SKM-1 (cell line): ENCODE results near the gene TPI1.
A peak's percentile ranks its signal among the peaks of the same experiment; 100 is the strongest.

Experiments used
- DNase-seq: peaks from one replicate; lab custom pipeline; 2025; ENCODE audit not compliant: unreplicated experiment; lab: John Stamatoyannopoulos, UW

The TPI1 gene

GRCh38 chr12:6867413-6868210 lies at the start of gene TPI1:
TSS of gene TPI1 (plus strand) at chr12:6867531. CDS start at chr12:6867567, 36 bp downstream.
- peak; percentile 21 for DNase-seq

- DNase-seq = no peak
Observed at GRCh38 chr12:6817662-6818157, 49.6 kb upstream of the TPI1 start.

DNA sequence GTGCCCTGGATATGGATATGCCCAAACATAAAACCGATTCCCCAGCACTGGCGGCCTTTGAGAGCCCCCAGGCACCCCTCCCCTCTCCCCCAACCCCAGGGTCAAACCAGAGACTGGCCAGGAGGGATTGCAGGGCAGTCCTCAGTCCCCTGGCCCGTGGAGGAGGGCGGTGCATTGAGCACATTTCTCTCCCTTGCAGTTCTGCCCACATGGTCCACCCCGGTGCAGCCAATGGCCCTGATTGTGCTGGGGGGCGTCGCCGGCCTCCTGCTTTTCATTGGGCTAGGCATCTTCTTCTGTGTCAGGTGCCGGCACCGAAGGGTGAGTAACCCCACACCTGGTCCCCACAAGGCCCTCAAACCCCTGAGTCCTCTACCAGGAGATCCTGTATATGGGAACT lies 49.1 kb upstream of the TPI1 start:
- no peak for DNase-seq

DNA sequence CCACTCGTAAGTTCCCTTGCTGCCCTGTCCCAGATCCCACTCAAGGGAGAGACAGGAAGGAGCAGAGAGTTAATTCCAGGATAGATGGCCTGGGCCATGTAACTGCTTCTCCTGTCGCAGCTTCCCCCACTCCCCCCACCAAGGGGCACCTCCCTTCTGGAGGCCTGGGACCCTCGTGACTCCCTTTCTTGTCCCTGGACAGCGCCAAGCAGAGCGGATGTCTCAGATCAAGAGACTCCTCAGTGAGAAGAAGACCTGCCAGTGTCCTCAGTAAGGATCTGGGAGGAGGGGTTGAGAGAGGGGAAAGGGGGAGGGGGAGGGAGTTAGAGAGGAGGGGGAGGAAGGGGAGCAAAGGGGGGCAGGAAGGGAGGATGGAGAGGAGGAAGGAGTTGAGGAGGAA lies 48.7 kb upstream of the TPI1 start:
- DNase-seq = no peak

- no peak for DNase-seq
Observed at GRCh38 chr12:6819106-6820030, 48.0 kb upstream of the TPI1 start.

DNA sequence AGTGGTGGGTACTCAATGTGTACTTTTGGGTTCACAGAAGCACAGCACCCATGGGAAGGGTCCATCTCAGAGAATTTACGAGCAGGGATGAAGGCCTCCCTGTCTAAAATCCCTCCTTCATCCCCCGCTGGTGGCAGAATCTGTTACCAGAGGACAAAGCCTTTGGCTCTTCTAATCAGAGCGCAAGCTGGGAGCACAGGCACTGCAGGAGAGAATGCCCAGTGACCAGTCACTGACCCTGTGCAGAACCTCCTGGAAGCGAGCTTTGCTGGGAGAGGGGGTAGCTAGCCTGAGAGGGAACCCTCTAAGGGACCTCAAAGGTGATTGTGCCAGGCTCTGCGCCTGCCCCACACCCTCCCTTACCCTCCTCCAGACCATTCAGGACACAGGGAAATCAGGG lies 47.2 kb upstream of the TPI1 start:
- DNase-seq = no peak

DNA sequence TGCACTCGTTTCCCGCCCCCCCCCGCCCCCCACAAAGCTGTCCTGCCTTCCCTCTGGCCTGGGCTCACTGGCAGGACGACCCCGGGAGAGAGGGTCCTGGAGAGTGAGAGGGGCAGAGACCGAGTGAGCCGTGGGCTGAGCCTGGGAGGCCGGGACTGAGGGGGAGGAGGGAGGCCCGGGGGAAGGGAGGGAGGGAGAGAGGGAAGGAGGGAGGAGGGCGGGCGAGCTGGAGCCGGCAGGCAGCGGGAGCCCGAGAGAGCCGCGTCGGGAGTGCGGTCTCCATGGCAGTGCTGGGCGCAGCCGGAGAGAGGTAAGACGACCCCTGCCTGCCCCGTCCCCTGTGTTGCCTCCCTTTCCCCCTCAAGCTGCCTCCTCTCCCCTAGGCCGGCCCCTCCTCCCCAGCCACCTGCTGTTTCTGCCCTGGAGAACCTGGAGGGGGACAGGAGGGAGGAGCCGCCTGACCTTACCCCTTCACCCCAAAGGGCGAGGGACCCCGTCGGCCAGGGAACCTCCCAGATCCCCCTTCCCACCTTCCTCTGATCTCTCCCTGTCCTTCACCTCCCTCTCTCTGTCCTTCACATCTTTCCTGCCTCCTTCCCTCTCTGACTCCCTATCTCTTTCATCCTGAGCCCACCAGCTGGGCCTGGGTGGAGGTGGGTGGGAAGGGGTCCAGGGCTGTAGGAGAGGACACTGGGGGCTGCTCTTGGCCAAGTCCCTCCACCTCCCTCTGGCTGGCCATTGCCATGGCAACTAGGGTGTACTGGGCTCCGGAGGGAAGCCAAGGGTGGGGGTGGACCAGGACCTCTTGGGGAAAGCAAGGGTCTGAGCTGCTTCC lies 45.5 kb upstream of the TPI1 start, which contains the start of gene GPR162:
TSS of gene GPR162 (plus strand) at position 231 of the 835 bp plus-strand sequence. CDS start 2,078 bp downstream, outside the sequence.
- DNase-seq = no peak

- no peak for DNase-seq
Observed at GRCh38 chr12:6822426-6823135, 44.8 kb upstream of the TPI1 start.

DNA sequence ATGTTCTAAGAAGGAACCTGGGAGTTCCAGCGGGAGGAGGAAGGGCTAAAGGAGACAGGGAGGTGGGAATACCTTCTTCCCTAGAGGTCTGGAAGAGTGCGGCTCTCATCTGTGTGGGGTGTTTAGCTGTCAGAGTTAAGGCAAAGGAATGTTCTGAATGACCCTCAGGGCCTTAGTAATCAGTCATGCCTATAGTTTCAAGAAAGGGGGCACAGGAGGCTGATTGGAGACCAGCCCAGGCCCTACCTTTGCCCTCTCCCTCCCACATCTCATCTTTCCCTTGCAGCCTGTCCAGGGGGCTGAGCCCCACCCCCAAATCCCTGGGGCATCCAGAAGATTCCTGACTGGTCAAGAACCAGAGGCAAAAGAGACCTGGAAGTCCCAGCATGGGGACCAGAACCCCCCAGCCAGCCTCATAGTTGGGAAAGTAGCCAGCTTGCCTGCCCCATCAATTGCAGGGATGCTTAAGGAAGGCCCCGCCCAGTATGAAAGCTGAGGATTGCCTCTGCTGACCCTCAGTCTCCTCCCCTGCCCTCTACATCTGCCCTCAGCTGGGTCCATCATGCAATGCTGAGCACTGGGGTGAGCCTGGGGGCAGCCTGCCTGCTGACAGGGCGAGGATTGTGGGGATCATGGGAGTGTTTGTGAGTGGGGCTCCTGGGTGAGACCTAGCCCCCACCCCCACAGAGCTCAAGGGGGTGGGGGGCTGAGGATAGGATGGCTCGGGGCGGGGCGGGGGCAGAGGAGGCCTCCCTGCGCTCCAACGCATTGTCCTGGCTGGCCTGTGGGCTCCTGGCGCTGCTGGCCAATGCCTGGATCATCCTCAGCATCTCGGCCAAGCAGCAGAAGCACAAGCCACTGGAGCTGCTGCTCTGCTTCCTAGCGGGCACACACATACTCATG lies 43.9 kb upstream of the TPI1 start:
- DNase-seq = no peak

DNA sequence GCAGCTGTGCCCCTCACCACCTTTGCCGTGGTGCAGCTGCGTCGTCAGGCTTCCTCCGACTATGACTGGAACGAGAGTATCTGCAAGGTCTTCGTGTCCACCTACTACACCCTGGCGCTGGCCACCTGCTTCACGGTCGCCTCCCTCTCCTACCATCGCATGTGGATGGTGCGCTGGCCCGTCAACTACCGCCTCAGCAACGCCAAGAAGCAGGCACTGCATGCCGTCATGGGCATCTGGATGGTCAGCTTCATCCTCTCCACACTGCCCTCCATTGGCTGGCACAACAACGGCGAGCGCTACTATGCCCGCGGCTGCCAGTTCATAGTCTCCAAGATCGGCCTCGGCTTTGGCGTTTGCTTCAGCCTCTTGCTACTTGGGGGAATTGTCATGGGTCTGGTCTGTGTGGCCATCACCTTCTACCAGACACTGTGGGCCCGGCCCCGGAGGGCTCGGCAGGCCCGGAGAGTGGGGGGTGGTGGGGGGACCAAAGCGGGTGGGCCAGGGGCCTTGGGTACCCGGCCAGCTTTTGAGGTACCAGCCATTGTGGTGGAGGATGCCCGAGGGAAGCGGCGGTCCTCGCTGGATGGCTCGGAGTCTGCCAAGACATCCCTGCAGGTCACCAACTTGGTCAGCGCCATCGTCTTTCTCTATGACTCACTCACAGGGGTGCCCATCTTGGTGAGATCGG lies 43.1 kb upstream of the TPI1 start:
- DNase-seq = no peak

DNA sequence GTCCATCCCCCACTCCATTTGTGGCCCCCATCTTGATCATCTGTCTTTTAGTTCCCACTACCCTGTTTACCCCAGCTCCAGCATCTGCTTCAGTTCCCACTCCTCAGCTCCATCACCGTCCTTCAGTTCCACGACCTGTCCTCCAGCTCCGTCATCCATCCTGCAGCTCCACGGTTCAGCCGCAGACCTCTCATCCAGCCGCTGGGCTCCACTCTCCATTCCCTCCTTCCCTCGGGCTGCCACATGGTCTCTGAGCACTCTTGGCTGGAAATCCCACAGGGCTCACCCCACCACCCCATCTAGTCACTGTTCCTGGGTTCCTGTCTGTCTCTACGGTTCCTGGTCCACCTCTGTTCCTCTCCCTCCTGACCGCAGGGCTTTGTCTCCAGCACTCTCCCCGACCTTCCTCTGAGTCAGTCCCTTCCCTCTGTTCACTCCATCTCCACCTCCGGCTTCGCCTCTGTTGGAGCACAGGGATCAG lies 42.4 kb upstream of the TPI1 start:
- no peak for DNase-seq

DNA sequence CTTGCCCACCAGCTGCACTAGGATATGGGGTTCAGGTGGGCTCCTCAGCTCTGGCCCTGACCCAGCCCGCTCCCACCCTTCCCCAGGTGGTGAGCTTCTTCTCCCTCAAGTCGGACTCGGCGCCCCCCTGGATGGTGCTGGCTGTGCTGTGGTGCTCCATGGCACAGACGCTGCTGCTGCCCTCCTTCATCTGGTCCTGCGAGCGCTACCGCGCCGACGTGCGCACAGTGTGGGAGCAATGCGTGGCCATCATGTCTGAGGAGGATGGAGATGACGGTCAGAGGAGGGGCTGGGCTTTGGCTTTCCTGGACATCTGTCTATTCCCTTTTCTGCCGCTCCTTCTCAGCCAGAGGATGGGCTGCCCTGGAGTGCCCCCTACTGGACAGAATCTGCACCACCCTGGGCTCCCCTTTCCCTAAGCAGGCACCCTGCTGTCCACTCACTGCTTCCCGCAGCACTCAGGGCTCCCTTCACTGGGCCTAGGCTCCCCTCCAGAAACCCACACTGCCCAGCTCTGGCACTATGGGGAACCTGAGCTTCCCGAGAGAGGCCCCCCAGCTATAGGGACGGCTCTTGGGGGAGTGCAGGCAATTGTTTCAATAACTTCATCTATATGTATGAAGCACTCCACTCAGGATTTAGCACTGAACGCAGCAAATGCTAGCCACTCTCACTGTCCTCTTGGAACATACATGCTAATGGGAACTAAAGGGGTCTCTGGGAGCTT lies 41.8 kb upstream of the TPI1 start:
- DNase-seq = peak; percentile 21

GRCh38 chr12:6826125-6826733 lies 41.1 kb upstream of the TPI1 start:
- DNase-seq = no peak

GRCh38 chr12:6826734-6827436 lies 40.4 kb upstream of the TPI1 start:
- DNase-seq = no peak

- DNase-seq = no peak
Observed at GRCh38 chr12:6827437-6827911, 39.9 kb upstream of the TPI1 start.

- DNase-seq = no peak
Observed at GRCh38 chr12:6827982-6828780, 39.1 kb upstream of the TPI1 start, which contains the start of gene P3H3. TSS of gene P3H3 (plus strand) at chr12:6828407. CDS start at chr12:6828441, 34 bp downstream.
